ENCODE data around the gene UBA52.

- no peak for TF ChIP-seq CTCF (IDR thresholded peaks at IDR 0.05; ENCODE audit: low read length)
- no peak for TF ChIP-seq EZH2 (optimal IDR thresholded peaks at IDR 0.05; ENCODE audit: low read depth, low read length)
- no peak for TF ChIP-seq EZH2phosphoT487 (IDR thresholded peaks at IDR 0.05; ENCODE audit: low read length)
These were observed 28.5 kb upstream of the UBA52 start, which contains the start of gene FKBP8 for GRCh38 chr19:18542941-18543813.

Measured in MM.1S (cell line).